GM15510 (cell line): ENCODE data around the gene PRKCZ.

Experiments
- POLR2A ChIP-seq: IDR thresholded peaks from 3 replicates; pipeline ENCODE4 v1.6.1; 2011; ENCODE audit warnings: borderline replicate concordance; ENCODE audit not compliant: insufficient read length; ENCODE audit errors: extremely low read depth

The PRKCZ gene

DNA sequence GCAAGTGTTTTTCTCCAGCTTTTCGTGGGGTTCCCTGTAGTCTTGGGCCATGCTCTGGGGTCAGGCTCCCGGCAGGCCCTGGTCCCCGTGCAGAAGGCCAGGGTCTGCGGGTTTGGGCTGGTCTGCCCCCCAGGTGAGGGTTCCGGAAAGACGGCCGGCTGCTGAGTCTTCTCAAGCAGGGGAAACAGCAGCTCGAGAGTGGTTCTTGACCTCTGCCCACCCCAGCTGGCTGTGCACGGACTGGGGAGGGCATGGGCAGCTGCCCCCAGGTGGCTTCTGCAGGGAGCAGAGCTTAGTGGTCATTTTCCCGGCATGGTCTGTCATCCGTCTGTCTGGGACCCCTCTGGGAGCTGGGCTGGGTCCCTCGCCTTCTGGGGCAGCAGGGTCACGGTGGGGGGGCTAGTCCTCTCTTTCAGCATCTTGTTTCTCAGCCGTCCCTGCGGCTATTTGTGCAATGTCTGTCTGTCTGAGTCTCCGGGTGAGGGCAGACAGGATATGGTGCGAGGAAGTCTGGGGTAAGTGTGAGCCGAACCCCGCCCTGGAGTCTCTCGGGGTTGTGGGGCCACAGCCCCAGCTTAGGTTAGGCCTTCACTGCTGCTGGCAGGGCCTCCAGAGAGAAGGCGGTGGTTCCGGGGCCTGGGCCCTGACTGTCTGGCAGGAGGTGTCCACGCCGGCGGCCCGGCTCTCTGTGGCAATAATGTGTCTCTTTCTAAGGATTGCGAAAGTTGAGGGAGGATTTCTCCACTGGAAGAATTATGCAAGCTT lies 184.0 kb downstream of the PRKCZ start:
- no peak for TF ChIP-seq POLR2A

GRCh38 chr1:2234762-2235113 lies 184.5 kb downstream of the PRKCZ start:
- no peak for TF ChIP-seq POLR2A
